Peyer's patch (tissue), 4 donors: Measurements from ENCODE around the gene SOHLH2.

ENCODE experiments used
- CTCF ChIP-seq, 6 experiments: fragments of 450-650 bp in 4 of 6; fragments of 200-600 bp in 2 of 6; sonication (generic) in 1 of 6; IDR thresholded peaks; one replicate each; pipeline ENCODE4 v1.5.1; 2017 to 2019; ENCODE audit warnings: antibody characterized with exemption in 6 of 6, mild to moderate bottlenecking in 3 of 6, moderate library complexity in 1 of 6
- POLR2A ChIP-seq, 2 donors: fragments of 450-650 bp; IDR thresholded peaks; one replicate each; pipeline ENCODE4 v1.5.1; 2017; ENCODE audit warnings: antibody characterized with exemption in 2 of 2, mild to moderate bottlenecking in 2 of 2, moderate library complexity in 2 of 2

- TF ChIP-seq CTCF (IDR thresholded peaks at IDR 0.05) (no peak), POLR2A (IDR thresholded peaks at IDR 0.05) (no peak)
Observed at GRCh38 chr13:36151591-36151990, 62.8 kb downstream of the SOHLH2 start.
